Heart right ventricle (tissue), 16 donors: ENCODE measurements around the gene SCTR. TPM values are rescaled to one million over a fixed set of nuclear protein-coding genes. Genes with fewer than 3 reads are reported as not detected.

Experiments used
- ATAC-seq, 8 donors: fragments of 200-7000 bp; cut with Tn5 transposase; one replicate each; pipeline ENCODE4 v1.9.1; 2020; ENCODE audit warnings: mild to moderate bottlenecking in 8 of 8, moderate library complexity in 8 of 8, moderate number of reproducible peaks in 1 of 8
- DNase-seq, 2 donors: peaks; one replicate each; pipeline ENCODE4 v3.0.0-alpha.2; 2020
- H3K27ac ChIP-seq, 10 donors: fragments of 200-600 bp; sonication (generic) in 2 of 10; one replicate each; pipeline versions ENCODE4 v1.5.0 to v1.8.0; 2020 to 2022; ENCODE audit warnings: mild to moderate bottlenecking in 3 of 10
- H3K27me3 ChIP-seq, 7 donors: fragments of 200-600 bp; one replicate each; pipeline ENCODE4 v1.8.0; 2021 to 2022; ENCODE audit warnings: mild to moderate bottlenecking in 2 of 7
- H3K36me3 ChIP-seq, 9 donors: fragments of 200-600 bp; sonication (generic) in 1 of 9; one replicate each; pipeline versions ENCODE4 v1.5.0 to v1.8.0; 2020 to 2022; ENCODE audit warnings: mild to moderate bottlenecking in 2 of 9
- H3K4me1 ChIP-seq, 9 donors: fragments of 200-600 bp; sonication (generic) in 1 of 9; one replicate each; pipeline versions ENCODE4 v1.5.0 to v1.8.0; 2020 to 2022; ENCODE audit warnings: mild to moderate bottlenecking in 4 of 9
- H3K4me3 ChIP-seq, 10 donors: fragments of 200-600 bp; sonication (generic) in 2 of 10; one replicate each; pipeline versions ENCODE4 v1.5.0 to v1.8.0; 2020 to 2022; ENCODE audit warnings: mild to moderate bottlenecking in 7 of 10, moderate library complexity in 2 of 10
- H3K9me3 ChIP-seq, 11 donors: fragments of 200-600 bp in 10 of 11; sonication (generic) in 2 of 11; one replicate each; pipeline versions ENCODE4 v1.5.0 to v1.8.0; 2013 to 2022; ENCODE audit warnings: mild to moderate bottlenecking in 2 of 11, control low read depth in 1 of 11, moderate library complexity in 1 of 11
- CTCF ChIP-seq, 9 donors: fragments of 200-600 bp; sonication (generic) in 2 of 9; IDR thresholded peaks; one replicate each; pipeline versions ENCODE4 v1.5.0 to v1.8.0; 2021 to 2022; ENCODE audit warnings: antibody characterized with exemption in 9 of 9, mild to moderate bottlenecking in 5 of 9, moderate library complexity in 1 of 9
- WGBS, 2 donors: extraction: QIAGEN DNeasy Blood & Tissue Kit; methylation state at CpG; one replicate each; pipeline ENCODE4 v1.1.7; 2013; ENCODE audit warnings: inconsistent platforms in 1 of 2; 5-methylcytosine and 5-hydroxymethylcytosine counted together
- intact Hi-C, 10 donors: fragments of 100-400 bp; cut with DNase I; formaldehyde crosslinking; loops; one replicate each; pipeline versions ENCODE4 v1.11.1 to v1.14.2; 2022
- polyA plus RNA-seq, 2 donors: library from polyadenylated mRNA; stranded (reverse); fragments of 200-250 nt; gene quantifications; one replicate each; pipeline ENCODE4 v1.2.3, GENCODE V29; 2013
- total RNA-seq, 10 donors: library from RNA; stranded (reverse); fragmentation: NEBNext Ultra II Directional in 3 of 10; extraction: Animal tissue kit (Norgen Biotek cat#: 25700) in 3 of 10; gene quantifications; one replicate each; pipeline versions ENCODE4 v1.2.1 to v1.2.4, GENCODE V29; 2021 to 2023
- donor health status: Arrhythmogenic right ventricular cardiomyopathy.
- donor health status: ischemic (EF 13 %, LVEDD 7.1; RV severe dilation, severe dysfunction).
- donor health status: healthy with polysubstance abuse.
- donor health status: DM: no; HTN: yes; CAD: no.
- donor health status: DM: no; HTN: no; CAD: no.
- donor health status: ischemic (EF 25% LVEDD 6.9; RV normal size, moderate dysfunction).
- donor health status: ischemic (EF 25% LVEDD 5.7; RV mildly dilated, moderate dysfunction).
- donor health status: healthy.
- donor health status: DM: yes; HTN: yes; CAD: no.
- donor health status: Ischemic cardiomyopathy.
- donor health status: ischemic (EF 35%, LVEDD 5.7; RV mildly dilated, moderate dysfunction).
- donor health status: nonischemic (EF 11% LVEDD 7.7; RV severe dilation, severe dysfunction).
- donor health status: DM: yes; HTN: yes; CAD: no.
- donor health status: PGD.
- donor health status: ischemic (EF 29% LVEDD 5.4; RV normal size, mild dysfunction).
- donor health status: nonischemic (EF 23%, LVEDD 6.1; RV moderate dilation, normal function).

The SCTR gene
- total and polyA plus RNA-seq, 12 donors, result 0.10 to 1.4 (median 0.57) TPM; not detected in 2

GRCh38 chr2:119552902-119553301, 28.6 kb upstream of the SCTR start:
- Histone ChIP-seq H3K36me3 (no peaks in the 10 kb centered on the region), H3K4me1 (no peaks in the 10 kb centered on the region), H3K9me3 (no peaks in the 10 kb centered on the region), H3K27ac (no peak overlapping the region), H3K27me3 (peaks cover 0 to 7% (median 0%) of the 10 kb centered on the region in 7 donors), H3K4me3 (no peak overlapping the region)
- ATAC-seq, result no peak
- 80 to 84% methylated on average over 3 of the region's 3 CpGs for WGBS, 2 donors
- intact Hi-C loops, result no loop called here
- no peak for TF ChIP-seq CTCF (IDR thresholded peaks at IDR 0.05)
- DNase-seq, result no peak

GRCh38 chr2:119550856-119551255, 26.6 kb upstream of the SCTR start:
- H3K27me3 ChIP-seq, result peaks cover 0 to 17% (median 0%) of the 10 kb centered on the region in 7 donors
- intact Hi-C loops, result no loop called here

GRCh38 chr2:119550346-119550745, 26.1 kb upstream of the SCTR start:
- DNase-seq (no peak), ATAC-seq (no peak)
- H3K4me3 ChIP-seq, result no peak overlapping the region
- no peak overlapping the region for H3K27ac ChIP-seq
- no peak for TF ChIP-seq CTCF (IDR thresholded peaks at IDR 0.05)
- no peaks in the 10 kb centered on the region for H3K36me3 ChIP-seq
- no peaks in the 10 kb centered on the region for H3K4me1 ChIP-seq
- peaks cover 0 to 22% (median 0%) of the 10 kb centered on the region in 7 donors for H3K27me3 ChIP-seq
- intact Hi-C loops, result no loop called here
- WGBS, 2 donors, result 90 to 95% methylated on average over 2 of the region's 2 CpGs
- H3K9me3 ChIP-seq, result no peaks in the 10 kb centered on the region

More at GRCh38 chr2:119550856-119551255, 26.6 kb upstream of the SCTR start:
- H3K9me3 ChIP-seq, result no peaks in the 10 kb centered on the region
- no peaks in the 10 kb centered on the region for H3K36me3 ChIP-seq
- no peak for ATAC-seq
- no peak for DNase-seq
- no peak for TF ChIP-seq CTCF (IDR thresholded peaks at IDR 0.05)
- WGBS, 2 donors, result 84 to 88% methylated on average over 1 of the region's 1 CpG
- no peak overlapping the region for H3K27ac ChIP-seq
- no peak overlapping the region for H3K4me3 ChIP-seq
- H3K4me1 ChIP-seq, result no peaks in the 10 kb centered on the region

- Histone ChIP-seq H3K4me3 (no peak overlapping the region), H3K27ac (no peak overlapping the region), H3K36me3 (no peaks in the 10 kb centered on the region), H3K27me3 (peaks cover 0 to 33% (median 3%) of the 10 kb centered on the region in 7 donors), H3K9me3 (no peaks in the 10 kb centered on the region), H3K4me1 (peaks cover 0 to 8% (median 4%) of the 10 kb centered on the region in 9 donors)
- no peak for TF ChIP-seq CTCF (IDR thresholded peaks at IDR 0.05)
- WGBS, 2 donors, result 69 to 87% methylated on average over 1 of the region's 1 CpG
- DNase-seq (no peak), ATAC-seq (no peak)
- intact Hi-C loops, result no loop called here
Observed at GRCh38 chr2:119549241-119549640, 25.0 kb upstream of the SCTR start.
